Keratinocyte (primary cell): ENCODE measurements around the gene PFDN4. TPM values are rescaled to one million over a fixed set of nuclear protein-coding genes. Genes with fewer than 3 reads are reported as not detected.

Experiments
- DNase-seq: peaks from one replicate; pipeline ENCODE4 v3.0.0-alpha.2; 2011; ENCODE audit warnings: low read depth, missing footprints, low spot score
- FAIRE-seq: peaks from 2 replicates; lab custom pipeline; 2011; peaks lifted over from hg19 to GRCh38; lab: Jason Lieb, UNC
- H2AFZ ChIP-seq: 2 replicates; pipeline ENCODE4 v1.6.0; 2012; ENCODE audit warnings: low read length, control low read depth, inconsistent platforms; ENCODE audit not compliant: control insufficient read depth
- H3K27ac ChIP-seq: 2 replicates; pipeline ENCODE4 v1.5.1; 2011; ENCODE audit warnings: low read length; ENCODE audit not compliant: control insufficient read depth, insufficient read depth
- H3K27me3 ChIP-seq: 3 replicates; pipeline ENCODE4 v1.6.0; 2011; ENCODE audit warnings: low read length; ENCODE audit not compliant: control insufficient read depth, insufficient read depth; ENCODE audit errors: extremely low read depth
- H3K36me3 ChIP-seq, 2 experiments: 2 replicates in 1 of 2; 3 replicates in 1 of 2; pipeline ENCODE4 v1.5.1; 2011; ENCODE audit warnings: low read length in 2 of 2, mild to moderate bottlenecking in 1 of 2; ENCODE audit not compliant: control insufficient read depth in 2 of 2, insufficient read depth in 2 of 2; ENCODE audit errors: extremely low read depth in 1 of 2
- H3K4me1 ChIP-seq: 3 replicates; pipeline ENCODE4 v1.5.1; 2011; ENCODE audit warnings: low read length; ENCODE audit not compliant: control insufficient read depth, insufficient read depth; ENCODE audit errors: extremely low read depth
- H3K4me2 ChIP-seq: 3 replicates; pipeline ENCODE4 v1.6.0; 2011; ENCODE audit warnings: low read depth, low read length; ENCODE audit not compliant: control insufficient read depth, insufficient read depth; ENCODE audit errors: extremely low read depth
- H3K4me3 ChIP-seq, 3 experiments: fragments of 200-600 bp in 1 of 3; sonication (generic) in 1 of 3; 2 replicates in 2 of 3; 3 replicates in 1 of 3; pipeline ENCODE4 v1.5.1; 2011 to 2016; ENCODE audit warnings: low read length in 3 of 3, mild to moderate bottlenecking in 3 of 3, control low read depth in 2 of 3, inconsistent platforms in 1 of 3, low read depth in 1 of 3, mixed read lengths in 1 of 3, mixed run types in 1 of 3, moderate library complexity in 1 of 3; ENCODE audit not compliant: control insufficient read depth in 2 of 3, insufficient read depth in 2 of 3; ENCODE audit errors: extremely low read depth in 1 of 3
- H3K79me2 ChIP-seq: 2 replicates; pipeline ENCODE4 v1.6.0; 2012; ENCODE audit warnings: low read length; ENCODE audit not compliant: control insufficient read depth, insufficient read depth
- H3K9ac ChIP-seq: 3 replicates; pipeline ENCODE4 v1.6.0; 2011; ENCODE audit warnings: low read length; ENCODE audit not compliant: control insufficient read depth, insufficient read depth; ENCODE audit errors: extremely low read depth
- H3K9me1 ChIP-seq: 3 replicates; pipeline ENCODE4 v1.6.0; 2011; ENCODE audit warnings: low read length; ENCODE audit not compliant: control insufficient read depth, insufficient read depth; ENCODE audit errors: extremely low read depth
- H3K9me3 ChIP-seq: 2 replicates; pipeline ENCODE4 v1.5.1; 2012; ENCODE audit warnings: low read depth, low read length; ENCODE audit not compliant: control insufficient read depth
- H4K20me1 ChIP-seq: 3 replicates; pipeline ENCODE4 v1.6.0; 2011; ENCODE audit warnings: low read length; ENCODE audit not compliant: control insufficient read depth, insufficient read depth; ENCODE audit errors: extremely low read depth
- EZH2 ChIP-seq: IDR thresholded peaks from one replicate; pipeline ENCODE4 v1.6.1; 2012; ENCODE audit warnings: inconsistent platforms, mild to moderate bottlenecking, low read length, moderate library complexity
- dilution Hi-C: fragments of 300-500 bp; cut with MboI; formaldehyde crosslinking; loops from one replicate; pipeline ENCODE4 v1.7.0; 2020; ENCODE audit warnings: low sequenced_read_pairs; ENCODE audit not compliant: extremely low pct_ligation_motif_present
- polyA plus RNA-seq, 5 experiments: library from polyadenylated mRNA; depleted of rRNA in 3 of 5; stranded (reverse) in 3 of 5; stranded (forward) in 1 of 5; unstranded in 1 of 5; fragments of >200 nt; gene quantifications; 1 replicate in 1 of 5; 2 replicates in 3 of 5; 3 replicates in 1 of 5; pipeline versions ENCODE4 v1.2.1 to v1.2.3, GENCODE V29; 2011 to 2012; ENCODE audit warnings: missing spikeins in 2 of 5, low read depth in 1 of 5, low replicate concordance in 1 of 5
- TF ChIP-seq, protein P1 (sequence below), 3 experiments: IDR thresholded peaks in 1 of 3; conservative IDR thresholded peaks in 1 of 3; optimal IDR thresholded peaks in 1 of 3; 2 replicates in 2 of 3; 3 replicates in 1 of 3; pipeline versions ENCODE3 to v1.5.1; 2011; ENCODE audit warnings: low read length in 3 of 3, mild to moderate bottlenecking in 3 of 3, moderate library complexity in 2 of 3, control low read depth in 1 of 3, inconsistent platforms in 1 of 3; ENCODE audit not compliant: insufficient read depth in 2 of 3; ENCODE audit errors: extremely low read depth in 1 of 3

Gene PFDN4
- polyA plus RNA-seq, 1 donor (not counting 4 experiments of a cell fraction or from before 2014, with no cell fraction given): 65.7 TPM

DNA sequence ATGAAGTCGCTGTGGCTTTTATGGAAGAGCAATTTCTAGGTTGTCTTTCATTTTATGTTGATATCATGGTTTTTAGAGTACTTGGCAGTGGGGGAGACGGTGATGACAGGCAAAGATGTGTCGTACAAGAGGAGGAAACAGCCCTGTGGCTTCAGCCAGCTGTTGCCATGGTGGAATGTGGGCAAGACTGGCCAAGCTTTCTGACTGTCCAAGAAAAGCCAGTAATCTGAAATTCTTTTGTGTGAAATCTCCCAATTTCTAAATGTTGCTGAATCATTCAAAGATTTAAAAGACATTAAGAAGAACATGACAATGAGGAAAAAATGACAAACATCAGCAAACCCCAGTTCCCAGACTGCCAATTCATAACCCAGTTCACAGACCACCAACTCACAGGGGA lies 23.1 kb downstream of the PFDN4 start:
- no peak for TF ChIP-seq EZH2
- TF ChIP-seq, protein P1, sequence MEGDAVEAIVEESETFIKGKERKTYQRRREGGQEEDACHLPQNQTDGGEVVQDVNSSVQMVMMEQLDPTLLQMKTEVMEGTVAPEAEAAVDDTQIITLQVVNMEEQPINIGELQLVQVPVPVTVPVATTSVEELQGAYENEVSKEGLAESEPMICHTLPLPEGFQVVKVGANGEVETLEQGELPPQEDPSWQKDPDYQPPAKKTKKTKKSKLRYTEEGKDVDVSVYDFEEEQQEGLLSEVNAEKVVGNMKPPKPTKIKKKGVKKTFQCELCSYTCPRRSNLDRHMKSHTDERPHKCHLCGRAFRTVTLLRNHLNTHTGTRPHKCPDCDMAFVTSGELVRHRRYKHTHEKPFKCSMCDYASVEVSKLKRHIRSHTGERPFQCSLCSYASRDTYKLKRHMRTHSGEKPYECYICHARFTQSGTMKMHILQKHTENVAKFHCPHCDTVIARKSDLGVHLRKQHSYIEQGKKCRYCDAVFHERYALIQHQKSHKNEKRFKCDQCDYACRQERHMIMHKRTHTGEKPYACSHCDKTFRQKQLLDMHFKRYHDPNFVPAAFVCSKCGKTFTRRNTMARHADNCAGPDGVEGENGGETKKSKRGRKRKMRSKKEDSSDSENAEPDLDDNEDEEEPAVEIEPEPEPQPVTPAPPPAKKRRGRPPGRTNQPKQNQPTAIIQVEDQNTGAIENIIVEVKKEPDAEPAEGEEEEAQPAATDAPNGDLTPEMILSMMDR (optimal IDR thresholded peaks at IDR 0.05 in 1 of 3, IDR thresholded peaks at IDR 0.05 in 1 of 3, conservative IDR thresholded peaks at IDR 0.05 in 1 of 3; ENCODE audit: extremely low read depth in 1 of 3, insufficient read depth in 2 of 3, low read length in 3 of 3): no peak
- Histone ChIP-seq H3K27ac (no peak overlapping the region), H3K79me2 (no peaks in the 10 kb centered on the region), H3K9ac (no peak overlapping the region), H2AFZ (no peak overlapping the region), H3K4me2 (no peak overlapping the region), H3K36me3 (no peaks in the 10 kb centered on the region), H3K9me3 (no peaks in the 10 kb centered on the region), H3K9me1 (no peaks in the 10 kb centered on the region), H4K20me1 (no peaks in the 10 kb centered on the region), H3K4me3 (no peak overlapping the region), H3K27me3 (no peaks in the 10 kb centered on the region), H3K4me1 (no peaks in the 10 kb centered on the region)
- dilution Hi-C loops: no loop called here
- DNase-seq (no peak), FAIRE-seq (no peak)

DNA sequence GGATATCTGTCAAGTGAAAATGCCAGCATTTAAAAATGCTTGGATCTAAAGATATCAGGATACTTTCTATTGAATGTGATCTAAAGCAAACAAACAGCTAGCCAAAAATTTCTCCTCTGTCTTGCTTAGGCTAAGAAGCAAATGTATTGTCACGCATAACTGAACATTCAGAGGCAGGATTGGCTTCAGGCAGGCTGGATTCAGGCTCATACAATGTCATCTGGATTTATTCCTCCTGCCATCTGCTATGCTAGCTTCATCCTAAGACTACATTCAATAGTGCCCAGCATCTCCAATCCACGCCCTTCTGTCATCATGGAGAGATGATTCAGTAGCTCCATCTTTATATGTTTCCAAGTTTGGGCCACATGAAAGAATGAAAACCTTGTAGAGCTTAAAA lies 27.1 kb downstream of the PFDN4 start:
- no peak overlapping the region for H3K4me3 ChIP-seq
- dilution Hi-C loops: no loop called here
- H3K36me3 ChIP-seq: no peaks in the 10 kb centered on the region
- FAIRE-seq: no peak
- no peak overlapping the region for H3K27ac ChIP-seq
- no peaks in the 10 kb centered on the region for H3K79me2 ChIP-seq
- H3K9ac ChIP-seq: no peak overlapping the region
- no peak overlapping the region for H2AFZ ChIP-seq
- no peaks in the 10 kb centered on the region for H3K4me1 ChIP-seq
- no peaks in the 10 kb centered on the region for H4K20me1 ChIP-seq
- TF ChIP-seq, protein P1 (optimal IDR thresholded peaks at IDR 0.05 in 1 of 3, IDR thresholded peaks at IDR 0.05 in 1 of 3, conservative IDR thresholded peaks at IDR 0.05 in 1 of 3; ENCODE audit: extremely low read depth in 1 of 3, insufficient read depth in 2 of 3, low read length in 3 of 3): no peak
- no peak for TF ChIP-seq EZH2
- H3K4me2 ChIP-seq: no peak overlapping the region
- H3K9me1 ChIP-seq: no peaks in the 10 kb centered on the region
- H3K27me3 ChIP-seq: no peaks in the 10 kb centered on the region
- no peak for DNase-seq
- no peaks in the 10 kb centered on the region for H3K9me3 ChIP-seq
